ENCODE measurements around the gene IGSF21. TPM values are rescaled to one million over a fixed set of nuclear protein-coding genes. Genes with fewer than 3 reads are reported as not detected.

Gene IGSF21
- total RNA-seq, 1 donor from 2014 or later, result 2.4 TPM

DNA sequence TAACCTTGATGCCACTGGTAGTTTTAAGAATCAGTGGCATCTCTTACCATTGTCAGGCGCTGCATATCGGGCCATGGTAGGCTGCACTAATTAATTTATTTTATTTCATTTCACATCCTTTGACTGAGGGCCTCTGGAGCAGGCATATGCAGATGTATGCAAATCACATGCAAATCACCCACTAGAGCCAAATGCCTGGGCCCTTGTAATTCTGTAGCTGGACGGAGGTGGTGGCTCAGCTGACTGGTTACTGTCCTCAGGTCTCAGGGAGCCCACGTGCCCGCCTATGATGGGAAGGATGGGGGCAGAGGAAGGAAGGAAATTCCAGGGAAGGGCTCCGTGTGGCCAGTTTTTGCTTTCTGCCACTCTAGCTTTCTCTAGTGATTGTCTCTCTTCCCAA, 122.7 kb downstream of the IGSF21 start:
- intact Hi-C loops (cut with DNase I), result no loop called here
- no peaks in the 10 kb centered on the region for H3K27me3 ChIP-seq
- H3K4me1 ChIP-seq, result no peaks in the 10 kb centered on the region
- no peak overlapping the region for H3K27ac ChIP-seq
- no peaks in the 10 kb centered on the region for H3K36me3 ChIP-seq
- TF ChIP-seq, protein P1, sequence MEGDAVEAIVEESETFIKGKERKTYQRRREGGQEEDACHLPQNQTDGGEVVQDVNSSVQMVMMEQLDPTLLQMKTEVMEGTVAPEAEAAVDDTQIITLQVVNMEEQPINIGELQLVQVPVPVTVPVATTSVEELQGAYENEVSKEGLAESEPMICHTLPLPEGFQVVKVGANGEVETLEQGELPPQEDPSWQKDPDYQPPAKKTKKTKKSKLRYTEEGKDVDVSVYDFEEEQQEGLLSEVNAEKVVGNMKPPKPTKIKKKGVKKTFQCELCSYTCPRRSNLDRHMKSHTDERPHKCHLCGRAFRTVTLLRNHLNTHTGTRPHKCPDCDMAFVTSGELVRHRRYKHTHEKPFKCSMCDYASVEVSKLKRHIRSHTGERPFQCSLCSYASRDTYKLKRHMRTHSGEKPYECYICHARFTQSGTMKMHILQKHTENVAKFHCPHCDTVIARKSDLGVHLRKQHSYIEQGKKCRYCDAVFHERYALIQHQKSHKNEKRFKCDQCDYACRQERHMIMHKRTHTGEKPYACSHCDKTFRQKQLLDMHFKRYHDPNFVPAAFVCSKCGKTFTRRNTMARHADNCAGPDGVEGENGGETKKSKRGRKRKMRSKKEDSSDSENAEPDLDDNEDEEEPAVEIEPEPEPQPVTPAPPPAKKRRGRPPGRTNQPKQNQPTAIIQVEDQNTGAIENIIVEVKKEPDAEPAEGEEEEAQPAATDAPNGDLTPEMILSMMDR (IDR thresholded peaks at IDR 0.05), result no peak
- no peak for DNase-seq (ENCODE audit: low spot score in 2 of 2)
- no peak overlapping the region for H3K4me3 ChIP-seq
- H3K9me3 ChIP-seq, result peaks cover 0 to 3% of the 10 kb centered on the region in 2 donors

DNA sequence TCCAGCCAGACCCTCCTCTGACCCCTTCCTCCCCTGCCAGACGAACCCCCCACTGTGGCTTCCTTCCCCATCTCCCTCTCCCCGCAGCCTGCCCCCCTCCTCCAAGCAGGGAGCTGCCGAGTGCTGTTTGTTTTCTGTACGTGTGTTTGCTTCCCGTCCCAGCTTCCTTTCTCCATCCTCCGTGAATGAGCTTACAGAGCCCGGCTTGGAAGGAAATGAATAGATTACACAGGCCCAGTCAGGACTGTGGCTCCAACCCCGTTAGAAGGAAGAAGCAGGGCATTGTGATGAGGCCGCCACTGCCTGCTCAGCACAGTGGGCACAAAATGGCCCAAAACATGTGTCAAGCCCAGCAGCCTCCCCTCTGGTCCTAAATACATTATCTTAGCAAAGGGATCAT, 123.2 kb downstream of the IGSF21 start:
- no peak for DNase-seq (ENCODE audit: low spot score in 2 of 2)
- Histone ChIP-seq H3K4me3 (no peak overlapping the region), H3K27ac (no peak overlapping the region), H3K27me3 (no peaks in the 10 kb centered on the region), H3K36me3 (no peaks in the 10 kb centered on the region), H3K9me3 (peaks cover 0 to 3% of the 10 kb centered on the region in 2 donors), H3K4me1 (no peaks in the 10 kb centered on the region)
- TF ChIP-seq, protein P1 (IDR thresholded peaks at IDR 0.05), result no peak
- intact Hi-C loops (cut with DNase I), result no loop called here

DNA sequence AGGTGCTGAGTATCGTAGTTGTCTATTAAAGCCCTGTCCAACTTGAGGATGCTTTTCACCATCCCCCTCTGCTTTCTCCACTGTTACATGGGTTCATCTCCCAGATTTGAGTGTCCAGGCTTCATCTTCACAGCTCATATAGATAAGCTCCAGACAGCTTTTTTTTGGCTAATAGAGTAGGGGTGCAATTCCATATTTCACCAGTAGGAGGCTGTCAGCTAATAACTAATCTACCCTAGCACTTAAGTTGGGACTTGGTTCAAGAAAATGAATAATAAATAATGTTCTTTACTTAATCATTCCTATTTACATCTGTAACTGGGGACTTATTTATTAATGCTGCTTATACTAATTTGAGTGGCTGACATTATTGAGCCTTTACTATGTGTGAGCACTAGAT, 124.5 kb downstream of the IGSF21 start:
- no peak for DNase-seq (ENCODE audit: low spot score in 2 of 2)
- no peaks in the 10 kb centered on the region for H3K4me1 ChIP-seq
- intact Hi-C loops (cut with DNase I), result no loop called here
- H3K4me3 ChIP-seq, result no peak overlapping the region
- H3K9me3 ChIP-seq, result peaks cover 0 to 3% of the 10 kb centered on the region in 2 donors
- H3K36me3 ChIP-seq, result no peaks in the 10 kb centered on the region
- H3K27me3 ChIP-seq, result no peaks in the 10 kb centered on the region
- H3K27ac ChIP-seq, result no peak overlapping the region
- TF ChIP-seq, protein P1 (IDR thresholded peaks at IDR 0.05), result no peak

DNA sequence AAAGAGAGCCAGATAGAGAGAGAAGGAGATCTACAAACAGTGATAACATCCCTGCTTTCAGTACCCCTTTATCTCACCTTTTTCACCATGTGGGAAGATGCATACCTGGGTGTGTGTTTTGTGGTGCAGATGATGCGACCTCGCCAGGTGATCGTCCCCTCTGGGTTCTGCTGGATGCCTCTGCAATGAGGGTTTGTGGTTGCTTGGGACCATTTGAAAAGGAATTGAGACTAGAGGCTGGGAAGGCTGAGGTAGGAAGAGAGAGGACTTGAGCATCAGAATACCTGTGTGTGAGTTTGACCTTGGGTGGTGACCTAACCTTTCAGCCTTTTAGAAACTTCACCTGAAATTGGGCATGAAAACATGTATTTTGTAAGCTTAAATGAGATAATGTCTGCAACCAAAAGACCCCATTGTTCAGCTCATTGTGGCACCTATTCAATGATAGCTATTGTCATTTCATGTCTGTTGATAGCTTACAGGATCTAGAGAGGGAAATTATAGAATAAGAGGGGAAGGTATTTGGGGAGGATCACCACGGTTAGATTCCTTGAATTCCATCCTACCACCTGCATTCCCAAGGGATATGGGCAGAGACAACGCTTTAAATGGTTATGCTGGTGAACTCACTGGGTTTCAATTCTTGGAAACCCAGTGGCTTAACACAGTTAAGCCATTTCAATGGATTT, 125.7 kb downstream of the IGSF21 start:
- no peaks in the 10 kb centered on the region for H3K27me3 ChIP-seq
- intact Hi-C loops (cut with DNase I), result no loop called here
- no peak for DNase-seq (ENCODE audit: low spot score in 2 of 2)
- TF ChIP-seq, protein P1 (IDR thresholded peaks at IDR 0.05), result no peak
- no peak overlapping the region for H3K4me3 ChIP-seq
- H3K4me1 ChIP-seq, result no peaks in the 10 kb centered on the region
- no peak overlapping the region for H3K27ac ChIP-seq
- peaks cover 0 to 3% of the 10 kb centered on the region in 2 donors for H3K9me3 ChIP-seq
- no peaks in the 10 kb centered on the region for H3K36me3 ChIP-seq

DNA sequence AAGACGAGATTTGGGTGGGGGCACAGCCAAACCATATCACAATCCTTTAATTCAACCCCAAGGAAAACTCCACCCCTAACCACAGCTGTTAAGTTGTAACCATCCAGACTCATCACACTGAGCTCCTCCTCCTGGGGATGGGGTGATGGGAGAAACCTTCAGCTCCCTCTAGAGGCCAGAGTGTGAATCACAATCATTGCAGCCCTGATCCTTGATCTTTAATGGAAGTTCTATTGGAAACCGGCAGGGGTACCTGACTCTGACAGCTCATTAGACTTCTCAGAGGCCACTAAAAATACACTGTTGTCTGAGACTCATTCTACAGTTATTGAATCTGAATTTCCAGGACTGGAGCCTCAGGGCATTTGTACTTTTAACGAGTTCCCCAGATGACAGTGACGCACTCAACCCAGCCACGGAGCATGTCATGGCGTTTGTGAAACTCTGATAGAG, 127.2 kb downstream of the IGSF21 start:
- no peak for DNase-seq (ENCODE audit: low spot score in 2 of 2)
- TF ChIP-seq, protein P1 (IDR thresholded peaks at IDR 0.05), result peak in 2 of 3 experiments; percentile 7 to 39
- Histone ChIP-seq H3K4me3 (no peak overlapping the region), H3K4me1 (no peaks in the 10 kb centered on the region), H3K9me3 (peaks cover 0 to 3% of the 10 kb centered on the region in 2 donors), H3K27me3 (no peaks in the 10 kb centered on the region), H3K27ac (no peak overlapping the region), H3K36me3 (no peaks in the 10 kb centered on the region)
- intact Hi-C loops (cut with DNase I), result no loop called here
